HG02678 (cell line): ENCODE results near the gene PPP1R14D.

Source experiments
- ATAC-seq: cut with Tn5 transposase; IDR thresholded peaks from one replicate; pipeline ENCODE4 v1.9.1; 2021; ENCODE audit warnings: mild to moderate bottlenecking, moderate library complexity; ENCODE audit not compliant: unreplicated experiment

PPP1R14D gene

GRCh38 chr15:40787991-40788390 lies 40.5 kb downstream of the PPP1R14D start:
- ATAC-seq: no peak

- ATAC-seq: no peak
These were observed 41.1 kb downstream of the PPP1R14D start for GRCh38 chr15:40787344-40787841.

GRCh38 chr15:40785814-40786213 lies 42.7 kb downstream of the PPP1R14D start:
- no peak for ATAC-seq

- ATAC-seq: no peak
These were observed 43.3 kb downstream of the PPP1R14D start for GRCh38 chr15:40785164-40785563.

- peak; percentile 75 for ATAC-seq
These were observed 45.8 kb downstream of the PPP1R14D start for GRCh38 chr15:40782609-40783227.

- ATAC-seq: no peak
These were observed 51.9 kb downstream of the PPP1R14D start for GRCh38 chr15:40776537-40777141.

GRCh38 chr15:40775740-40776536 lies 52.6 kb downstream of the PPP1R14D start:
- no peak for ATAC-seq

GRCh38 chr15:40775007-40775406 lies 53.5 kb downstream of the PPP1R14D start:
- ATAC-seq: no peak

- no peak for ATAC-seq
These were observed 54.6 kb downstream of the PPP1R14D start for GRCh38 chr15:40773902-40774301.

- no peak for ATAC-seq
These were observed 55.0 kb downstream of the PPP1R14D start for GRCh38 chr15:40773496-40773895.

GRCh38 chr15:40772014-40772413 lies 56.5 kb downstream of the PPP1R14D start:
- ATAC-seq: no peak

- ATAC-seq: no peak
These were observed 57.3 kb downstream of the PPP1R14D start for GRCh38 chr15:40771242-40771641.

- ATAC-seq: peak; percentile 37
These were observed 58.3 kb downstream of the PPP1R14D start for GRCh38 chr15:40770147-40770721.

GRCh38 chr15:40769274-40770146 lies 59.0 kb downstream of the PPP1R14D start, which contains the start of gene C15orf62:
C15orf62 (plus strand) TSS chr15:40769980; CDS start chr15:40770496, 516 bp downstream.
- ATAC-seq: peak; percentile 51

GRCh38 chr15:40768521-40769273 lies 59.8 kb downstream of the PPP1R14D start:
- ATAC-seq: no peak

- ATAC-seq: no peak
These were observed 60.5 kb downstream of the PPP1R14D start for GRCh38 chr15:40767838-40768500.

GRCh38 chr15:40766906-40767837 lies 61.3 kb downstream of the PPP1R14D start:
- ATAC-seq: no peak

GRCh38 chr15:40766194-40766815 lies 62.2 kb downstream of the PPP1R14D start:
- ATAC-seq: no peak
